Epithelial cell of proximal tubule (primary cell): ENCODE results near the gene ZRANB1. TPM values are rescaled to one million over a fixed set of nuclear protein-coding genes. Genes with fewer than 3 reads are reported as not detected.

Source experiments
- DNase-seq: peaks from one replicate; pipeline ENCODE4 v3.0.0-alpha.2; 2011; ENCODE audit warnings: low read depth
- H3K4me3 ChIP-seq: 2 replicates; pipeline ENCODE4 v1.5.1; 2011; ENCODE audit warnings: low read depth, mild to moderate bottlenecking, low read length
- total RNA-seq: library from RNA; depleted of rRNA; stranded (reverse); fragments of >200 nt; gene quantifications from 2 replicates; pipeline ENCODE4 v1.2.3, GENCODE V29; 2015
- TF ChIP-seq, protein P1 (sequence below): conservative IDR thresholded peaks from 2 replicates; pipeline ENCODE4 v1.5.1; 2012; ENCODE audit warnings: low read depth, mild to moderate bottlenecking, low read length

The ZRANB1 gene
- total RNA-seq, 1 donor from 2014 or later = 13.9 TPM

DNA sequence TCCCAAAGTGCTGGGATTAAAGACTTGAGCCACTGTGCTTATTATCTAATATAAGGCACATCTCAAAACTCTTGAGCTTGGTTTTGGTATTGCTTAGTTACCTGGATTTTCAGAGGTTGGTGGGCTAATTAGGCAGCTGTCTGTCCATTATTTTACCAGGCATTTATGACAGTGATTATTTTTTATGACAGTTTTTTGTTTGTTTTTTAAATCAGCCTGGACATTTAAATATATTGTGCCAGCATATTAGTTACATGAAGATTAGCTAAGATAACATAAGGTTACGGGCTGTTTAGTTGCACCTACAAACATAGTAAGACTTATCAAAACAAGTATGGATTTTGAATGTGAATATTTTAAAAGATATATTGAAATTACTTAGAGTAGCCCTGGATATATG is 2.6 kb upstream of the ZRANB1 start:
- DNase-seq = no peak
- no peak overlapping the region for H3K4me3 ChIP-seq

DNA sequence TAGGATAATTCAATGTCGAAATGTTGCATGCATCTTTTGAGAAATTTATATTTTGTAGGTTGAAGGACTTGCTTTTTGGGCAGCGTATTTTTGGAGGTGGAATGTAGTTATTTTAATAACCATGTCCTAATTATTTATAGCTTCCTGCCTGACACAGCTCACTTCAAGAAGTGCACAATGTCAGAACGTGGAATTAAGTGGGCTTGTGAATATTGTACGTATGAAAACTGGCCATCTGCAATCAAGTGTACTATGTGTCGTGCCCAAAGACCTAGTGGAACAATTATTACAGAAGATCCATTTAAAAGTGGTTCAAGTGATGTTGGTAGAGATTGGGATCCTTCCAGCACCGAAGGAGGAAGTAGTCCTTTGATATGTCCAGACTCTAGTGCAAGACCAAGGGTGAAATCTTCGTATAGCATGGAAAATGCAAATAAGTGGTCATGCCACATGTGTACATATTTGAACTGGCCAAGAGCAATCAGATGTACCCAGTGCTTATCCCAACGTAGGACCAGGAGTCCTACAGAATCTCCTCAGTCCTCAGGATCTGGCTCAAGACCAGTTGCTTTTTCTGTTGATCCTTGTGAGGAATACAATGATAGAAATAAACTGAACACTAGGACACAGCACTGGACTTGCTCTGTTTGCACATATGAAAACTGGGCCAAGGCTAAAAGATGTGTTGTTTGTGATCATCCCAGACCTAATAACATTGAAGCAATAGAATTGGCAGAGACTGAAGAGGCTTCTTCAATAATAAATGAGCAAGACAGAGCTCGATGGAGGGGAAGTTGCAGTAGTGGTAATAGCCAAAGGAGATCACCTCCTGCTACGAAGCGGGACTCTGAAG is 620 bp downstream of the ZRANB1 start:
- H3K4me3 ChIP-seq = no peak overlapping the region
- TF ChIP-seq, protein P1, sequence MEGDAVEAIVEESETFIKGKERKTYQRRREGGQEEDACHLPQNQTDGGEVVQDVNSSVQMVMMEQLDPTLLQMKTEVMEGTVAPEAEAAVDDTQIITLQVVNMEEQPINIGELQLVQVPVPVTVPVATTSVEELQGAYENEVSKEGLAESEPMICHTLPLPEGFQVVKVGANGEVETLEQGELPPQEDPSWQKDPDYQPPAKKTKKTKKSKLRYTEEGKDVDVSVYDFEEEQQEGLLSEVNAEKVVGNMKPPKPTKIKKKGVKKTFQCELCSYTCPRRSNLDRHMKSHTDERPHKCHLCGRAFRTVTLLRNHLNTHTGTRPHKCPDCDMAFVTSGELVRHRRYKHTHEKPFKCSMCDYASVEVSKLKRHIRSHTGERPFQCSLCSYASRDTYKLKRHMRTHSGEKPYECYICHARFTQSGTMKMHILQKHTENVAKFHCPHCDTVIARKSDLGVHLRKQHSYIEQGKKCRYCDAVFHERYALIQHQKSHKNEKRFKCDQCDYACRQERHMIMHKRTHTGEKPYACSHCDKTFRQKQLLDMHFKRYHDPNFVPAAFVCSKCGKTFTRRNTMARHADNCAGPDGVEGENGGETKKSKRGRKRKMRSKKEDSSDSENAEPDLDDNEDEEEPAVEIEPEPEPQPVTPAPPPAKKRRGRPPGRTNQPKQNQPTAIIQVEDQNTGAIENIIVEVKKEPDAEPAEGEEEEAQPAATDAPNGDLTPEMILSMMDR = no peak
- no peak for DNase-seq

More for the DNA sequence above, 2.6 kb upstream of the ZRANB1 start:
- TF ChIP-seq, protein P1 = no peak

DNA sequence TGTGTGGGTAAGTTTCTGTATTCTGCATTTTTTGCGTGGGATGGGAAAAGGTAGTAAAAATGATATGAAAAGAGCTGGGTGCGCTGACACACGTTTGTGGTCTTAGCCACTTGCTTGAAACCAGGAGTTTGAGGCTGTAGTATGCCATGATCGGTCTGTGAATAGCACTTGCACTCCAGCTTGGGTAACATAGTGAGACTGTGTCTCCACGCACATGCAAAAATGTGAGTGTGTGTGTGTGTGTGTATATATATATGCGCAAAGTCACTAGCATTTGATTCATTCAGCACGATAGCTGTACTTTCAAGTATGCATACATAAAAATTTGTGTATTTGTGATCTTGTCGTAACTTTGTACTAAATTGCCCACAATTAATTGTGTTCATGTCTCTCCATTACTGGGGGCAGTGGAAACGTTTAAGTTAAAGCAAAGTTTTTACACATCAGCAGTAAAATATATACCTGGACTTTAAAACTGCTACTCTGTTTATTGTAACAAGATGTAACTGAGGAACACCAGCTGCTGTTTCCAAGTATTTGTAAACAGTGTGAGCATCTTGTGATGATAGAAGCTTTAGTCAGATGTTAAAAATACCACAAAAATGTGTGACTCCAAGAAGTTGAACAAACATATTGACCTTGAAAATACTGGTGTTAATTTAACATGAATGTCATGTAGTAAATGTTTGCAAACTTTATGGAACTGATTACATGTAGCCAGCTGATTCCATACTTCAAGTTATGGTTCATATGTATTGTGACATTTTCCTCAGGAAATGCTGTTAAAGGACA is 1.6 kb downstream of the ZRANB1 start:
- H3K4me3 ChIP-seq = no peak overlapping the region
- DNase-seq = peak; percentile 59
- TF ChIP-seq, protein P1 = no peak

DNA sequence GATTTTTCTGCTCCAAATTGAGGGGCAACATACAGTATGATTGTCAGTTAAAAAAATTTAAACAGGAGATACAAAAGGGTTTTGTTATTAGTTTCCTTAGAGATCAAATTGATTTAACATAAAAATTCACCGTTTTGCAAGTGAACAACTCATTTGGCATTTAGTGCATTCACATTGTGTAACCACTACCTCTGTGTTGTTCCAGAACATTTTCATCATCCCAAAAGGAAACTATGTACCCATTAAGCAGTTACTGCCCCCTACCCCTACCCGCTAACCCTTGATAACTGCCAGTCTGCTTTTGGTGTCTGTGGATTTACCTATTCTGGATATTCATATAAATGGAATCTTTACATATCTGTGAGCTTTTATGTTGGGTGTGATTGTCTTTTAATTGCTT is 3.1 kb downstream of the ZRANB1 start:
- no peak for DNase-seq
- no peak overlapping the region for H3K4me3 ChIP-seq
- TF ChIP-seq, protein P1 = no peak

DNA sequence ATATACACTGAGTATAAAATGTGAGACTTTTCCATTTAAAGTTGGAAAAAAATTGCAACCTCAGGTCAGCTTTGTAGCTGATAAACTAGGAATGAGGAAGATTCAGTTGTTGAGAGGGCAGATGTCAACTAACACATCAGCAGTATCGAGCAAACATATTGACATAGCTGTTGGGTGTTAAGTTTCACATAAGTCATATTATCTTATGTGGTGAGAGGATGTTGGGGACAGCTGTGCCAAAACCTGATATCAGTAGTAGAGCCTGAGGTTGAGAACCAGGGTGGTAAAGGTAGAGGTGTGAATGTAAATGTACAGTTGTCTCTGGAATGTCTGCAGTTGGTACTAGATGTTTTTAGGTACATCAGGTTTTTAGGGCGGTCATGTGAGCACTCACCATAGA is 5.0 kb downstream of the ZRANB1 start:
- H3K4me3 ChIP-seq = no peak overlapping the region
- TF ChIP-seq, protein P1 = no peak
- no peak for DNase-seq

DNA sequence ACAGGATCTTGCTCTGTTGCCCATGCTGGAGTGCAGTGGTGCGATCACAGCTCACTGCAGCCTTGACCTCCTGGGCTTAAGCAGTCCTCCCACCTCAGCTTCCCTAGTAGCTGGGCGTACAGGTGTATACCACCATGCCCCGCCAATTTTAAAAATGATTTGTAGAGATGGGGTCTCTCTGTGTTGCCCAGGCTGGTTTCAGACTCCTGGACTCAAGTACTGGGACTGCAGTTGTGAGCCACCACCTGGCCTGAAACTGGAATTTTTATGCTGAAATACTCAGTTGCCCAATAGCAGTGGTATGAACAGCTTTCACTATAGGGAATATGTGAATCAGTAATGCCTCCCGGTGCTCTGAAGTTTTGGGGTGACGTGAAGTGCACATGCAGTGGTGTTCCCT is 7.6 kb downstream of the ZRANB1 start:
- DNase-seq = no peak
- H3K4me3 ChIP-seq = no peak overlapping the region
- TF ChIP-seq, protein P1 = no peak
